ENCODE data around the gene USP15.
"Not testable (repeated sequence)": the region's sequence is repeated elsewhere in the genome, so short reads cannot be mapped to it uniquely, and the experiment has no call there.

The USP15 gene

DNA sequence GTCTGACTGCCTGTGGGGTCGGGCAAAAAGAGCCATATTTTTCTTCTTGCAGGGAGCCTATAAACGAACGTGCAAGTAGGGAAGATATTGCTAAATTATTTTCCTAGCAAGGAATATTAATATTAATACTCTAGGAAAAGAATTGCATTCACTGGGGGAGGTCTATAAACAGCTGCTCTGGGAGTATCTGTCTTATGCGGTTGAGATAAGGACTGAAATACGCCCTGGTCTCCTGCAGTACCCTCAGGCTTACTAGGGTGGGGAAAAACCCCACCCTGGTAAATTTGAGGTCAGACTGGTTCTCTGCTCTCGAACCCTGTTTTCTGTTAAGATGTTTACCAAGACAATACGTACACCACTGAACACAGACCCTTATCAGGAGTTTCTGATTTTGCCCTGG lies 203.0 kb downstream of the USP15 start:
- DNase-seq, result not testable (repeated sequence)

Data from femur (tissue), 1 donor.